HCT116 (cell line): ENCODE measurements around the gene FGGY. TPM values are rescaled to one million over a fixed set of nuclear protein-coding genes. Genes with fewer than 3 reads are reported as not detected.

ENCODE experiments used
- ATAC-seq: fragments of 200-7000 bp; cut with Tn5 transposase; 2 replicates; pipeline ENCODE4 v1.9.1; 2020; ENCODE audit warnings: mild to moderate bottlenecking, moderate library complexity
- BruUV-seq: library from RNA; stranded (reverse); fragments of 400-500 nt; replicated peaks from 2 replicates; lab custom pipeline; 2021; lab: Mats Ljungman, UMichigan
- CTCF ChIA-PET: fragments of 300-600 bp; sonication (Branson Sonifier 250); formaldehyde crosslinking; loops from one replicate; lab custom pipeline; 2021; ENCODE audit warnings: antibody characterized with exemption; lab: Charles Lee
- POLR2A ChIA-PET: fragments of 300-600, 350-600 bp; sonication (Branson Sonifier 250); formaldehyde crosslinking; loops from one replicate; lab custom pipeline; 2021; ENCODE audit warnings: antibody characterized with exemption; lab: Charles Lee
- RAD21 ChIA-PET, 2 experiments: fragments of 300-600 bp; sonication (Branson Sonifier 250); formaldehyde crosslinking; loops; one replicate each; lab custom pipeline; 2023; ENCODE audit warnings: low total read pairs in 2 of 2; ENCODE audit not compliant: uncharacterized antibody in 2 of 2, unreplicated experiment in 2 of 2, low non-redundant PET in 1 of 2; lab: Charles Lee
- DNase-seq: peaks from one replicate; pipeline ENCODE4 v3.0.0-alpha.2; 2010; ENCODE audit warnings: low read depth, low spot score
- H2AFZ ChIP-seq: fragments of 200-600 bp; shearing (Covaris generic), sonication (generic); 2 replicates; pipeline ENCODE4 v1.6.1; 2017; ENCODE audit warnings: low read depth, mixed run types, mixed read lengths, antibody characterized with exemption, low read length; ENCODE audit not compliant: poor library complexity, severe bottlenecking
- H3K27ac ChIP-seq: 2 replicates; pipeline ENCODE4 v1.5.1; 2012; ENCODE audit warnings: low read depth, low read length
- H3K27me3 ChIP-seq: fragments of 200-600 bp; sonication (generic); 2 replicates; pipeline ENCODE4 v1.6.1; 2016; ENCODE audit warnings: mixed run types, low read length, mixed read lengths; ENCODE audit not compliant: insufficient read depth
- H3K36me3 ChIP-seq, 2 experiments: fragments of 200-500 bp in 1 of 2; fragments of 200-600 bp in 1 of 2; sonication (Bioruptor generic) in 1 of 2; sonication (generic) in 1 of 2; 2 replicates each; pipeline versions ENCODE4 v1.5.1 to v1.6.1; 2014 to 2016; ENCODE audit warnings: low read length in 2 of 2, inconsistent platforms in 1 of 2, mixed read lengths in 1 of 2, mixed run types in 1 of 2; ENCODE audit not compliant: insufficient read depth in 2 of 2, control insufficient read depth in 1 of 2
- H3K4me1 ChIP-seq, 2 experiments: fragments of 200-600 bp in 1 of 2; sonication (generic) in 1 of 2; 2 replicates each; pipeline versions ENCODE4 v1.5.1 to v1.6.1; 2012 to 2017; ENCODE audit warnings: low read length in 2 of 2, inconsistent platforms in 1 of 2, mild to moderate bottlenecking in 1 of 2, mixed read lengths in 1 of 2, mixed run types in 1 of 2, moderate library complexity in 1 of 2; ENCODE audit not compliant: insufficient read depth in 2 of 2, control insufficient read depth in 1 of 2
- H3K4me2 ChIP-seq: fragments of 200-600 bp; sonication (generic); 2 replicates; pipeline ENCODE4 v1.6.1; 2017; ENCODE audit warnings: mixed run types, low read length, mixed read lengths
- H3K4me3 ChIP-seq, 2 experiments: fragments of 200-600 bp in 1 of 2; sonication (generic) in 1 of 2; replicated peaks in 1 of 2; 2 replicates each; pipeline ENCODE4 v1.5.1; 2011 to 2016; ENCODE audit warnings: low read length in 2 of 2, control low read depth in 1 of 2, low read depth in 1 of 2, mild to moderate bottlenecking in 1 of 2, mixed read lengths in 1 of 2, mixed run types in 1 of 2
- H3K79me2 ChIP-seq: fragments of 200-600 bp; sonication (generic); 2 replicates; pipeline ENCODE4 v1.6.1; 2017; ENCODE audit warnings: mild to moderate bottlenecking, mixed run types, low read length, moderate library complexity, mixed read lengths; ENCODE audit not compliant: insufficient read depth
- H3K9ac ChIP-seq: fragments of 200-600 bp; sonication (generic); 2 replicates; pipeline ENCODE4 v1.6.1; 2016; ENCODE audit warnings: low read length, mixed read lengths
- H3K9me2 ChIP-seq: fragments of 200-600 bp; sonication (generic), shearing (Covaris generic); 2 replicates; pipeline ENCODE4 v1.6.1; 2017; ENCODE audit warnings: mixed run types, mild to moderate bottlenecking, moderate library complexity; ENCODE audit not compliant: insufficient read depth
- H3K9me3 ChIP-seq, 2 experiments: fragments of 200-500 bp in 1 of 2; fragments of 200-600 bp in 1 of 2; sonication (Bioruptor generic) in 1 of 2; sonication (generic) in 1 of 2; 2 replicates each; pipeline ENCODE4 v1.6.1; 2014 to 2017; ENCODE audit warnings: low read length in 2 of 2, mixed read lengths in 2 of 2, inconsistent platforms in 1 of 2, low read depth in 1 of 2, mild to moderate bottlenecking in 1 of 2, mixed run types in 1 of 2, moderate library complexity in 1 of 2; ENCODE audit not compliant: control insufficient read depth in 1 of 2, insufficient read depth in 1 of 2
- H4K20me1 ChIP-seq: fragments of 200-600 bp; sonication (generic), shearing (Covaris generic); 2 replicates; pipeline ENCODE4 v1.6.1; 2017; ENCODE audit warnings: mixed run types, mild to moderate bottlenecking, moderate library complexity; ENCODE audit not compliant: insufficient read depth
- ATF3 ChIP-seq: IDR thresholded peaks from 2 replicates; pipeline ENCODE4 v1.6.1; 2012
- CBX3 ChIP-seq: IDR thresholded peaks from 2 replicates; pipeline ENCODE4 v1.6.1; 2012; ENCODE audit warnings: low read depth
- CEBPB ChIP-seq: IDR thresholded peaks from 2 replicates; pipeline ENCODE4 v1.6.1; 2012; ENCODE audit warnings: low read depth
- EGR1 ChIP-seq: IDR thresholded peaks from 2 replicates; pipeline ENCODE4 v1.6.1; 2012; ENCODE audit warnings: low read depth
- ELF1 ChIP-seq: IDR thresholded peaks from 2 replicates; pipeline ENCODE4 v1.6.1; 2012; ENCODE audit warnings: low read depth, borderline replicate concordance
- EZH2phosphoT487 ChIP-seq: fragments of 200-600 bp; IDR thresholded peaks from 2 replicates; pipeline ENCODE4 v1.6.1; 2018; ENCODE audit warnings: antibody characterized with exemption, borderline replicate concordance
- FOSL1 ChIP-seq: IDR thresholded peaks from 2 replicates; pipeline ENCODE4 v1.6.1; 2012; ENCODE audit warnings: low read depth
- MAX ChIP-seq: IDR thresholded peaks from 2 replicates; pipeline ENCODE4 v1.6.1; 2012
- POLR2A ChIP-seq: IDR thresholded peaks from 2 replicates; pipeline ENCODE4 v1.7.0; 2011; ENCODE audit warnings: borderline replicate concordance; ENCODE audit not compliant: insufficient read depth, insufficient read length; ENCODE audit errors: extremely low read depth
- POLR2AphosphoS5 ChIP-seq: IDR thresholded peaks from 2 replicates; pipeline ENCODE4 v1.6.1; 2011; ENCODE audit warnings: mild to moderate bottlenecking, low read depth, low read length, moderate library complexity
- RAD21 ChIP-seq: IDR thresholded peaks from 2 replicates; pipeline ENCODE4 v1.6.1; 2012; ENCODE audit warnings: low read depth, mild to moderate bottlenecking
- REST ChIP-seq: IDR thresholded peaks from 2 replicates; pipeline ENCODE4 v1.6.1; 2012; ENCODE audit warnings: low read depth
- SIN3A ChIP-seq: IDR thresholded peaks from 2 replicates; pipeline ENCODE4 v1.6.1; 2012; ENCODE audit warnings: low read depth
- SP1 ChIP-seq: IDR thresholded peaks from 2 replicates; pipeline ENCODE4 v1.6.1; 2012; ENCODE audit warnings: low read depth
- SRF ChIP-seq: IDR thresholded peaks from 2 replicates; pipeline ENCODE4 v1.6.1; 2012; ENCODE audit warnings: low read depth
- TCF7L2 ChIP-seq: IDR thresholded peaks from 2 replicates; pipeline ENCODE4 v1.7.0; 2011; ENCODE audit warnings: borderline replicate concordance, inconsistent platforms; ENCODE audit not compliant: insufficient read depth, insufficient read length; ENCODE audit errors: extremely low read depth
- YY1 ChIP-seq: IDR thresholded peaks from 2 replicates; pipeline ENCODE4 v1.6.1; 2011; ENCODE audit warnings: low read length, low read depth, moderate library complexity, mild to moderate bottlenecking; ENCODE audit not compliant: insufficient replicate concordance; ENCODE audit errors: extremely low read depth
- ZFX ChIP-seq: fragments of 450-650 bp; IDR thresholded peaks from 2 replicates; pipeline ENCODE4 v1.6.1; 2017
- ZNF274 ChIP-seq: fragments of 200-500 bp; sonication (Bioruptor generic); IDR thresholded peaks from 2 replicates; pipeline ENCODE4 v1.6.1; 2014; ENCODE audit warnings: mild to moderate bottlenecking, low read depth, low read length, inconsistent platforms
- intact Hi-C: fragments of 100-400 bp; cut with micrococcal nuclease; formaldehyde crosslinking; loops from 2 replicates; pipeline ENCODE4 v1.10.0; 2022
- total RNA-seq: library from RNA; stranded (reverse); gene quantifications from one replicate; pipeline ENCODE4 v1.2.1, GENCODE V29; 2021; ENCODE audit not compliant: unreplicated experiment
- TF ChIP-seq, protein P1 (sequence below), 3 experiments: fragments of 200-600 bp in 1 of 3; sonication (generic) in 1 of 3; IDR thresholded peaks in 2 of 3; conservative IDR thresholded peaks in 1 of 3; 2 replicates each; pipeline ENCODE4 v1.5.1; 2012 to 2017; ENCODE audit warnings: low read depth in 2 of 3, low read length in 2 of 3, antibody characterized with exemption in 1 of 3, borderline replicate concordance in 1 of 3, control low read depth in 1 of 3, mild to moderate bottlenecking in 1 of 3, mixed read lengths in 1 of 3, mixed run types in 1 of 3, moderate library complexity in 1 of 3; ENCODE audit not compliant: insufficient read depth in 1 of 3

Gene FGGY
- total RNA-seq, 1 experiment from 2014 or later = 10.6 TPM

- no peak for DNase-seq
- CTCF ChIA-PET = no interaction called here
- TF ChIP-seq CBX3 (no peak), ZNF274 (no peak), YY1 (no peak), REST (no peak), CEBPB (no peak), EGR1 (no peak), TCF7L2 (no peak), ATF3 (no peak), MAX (no peak), RAD21 (no peak), POLR2A (no peak), SIN3A (no peak), FOSL1 (no peak), SP1 (no peak), ZFX (no peak), SRF (no peak), EZH2phosphoT487 (no peak), POLR2AphosphoS5 (no peak), ELF1 (no peak)
- TF ChIP-seq, protein P1, sequence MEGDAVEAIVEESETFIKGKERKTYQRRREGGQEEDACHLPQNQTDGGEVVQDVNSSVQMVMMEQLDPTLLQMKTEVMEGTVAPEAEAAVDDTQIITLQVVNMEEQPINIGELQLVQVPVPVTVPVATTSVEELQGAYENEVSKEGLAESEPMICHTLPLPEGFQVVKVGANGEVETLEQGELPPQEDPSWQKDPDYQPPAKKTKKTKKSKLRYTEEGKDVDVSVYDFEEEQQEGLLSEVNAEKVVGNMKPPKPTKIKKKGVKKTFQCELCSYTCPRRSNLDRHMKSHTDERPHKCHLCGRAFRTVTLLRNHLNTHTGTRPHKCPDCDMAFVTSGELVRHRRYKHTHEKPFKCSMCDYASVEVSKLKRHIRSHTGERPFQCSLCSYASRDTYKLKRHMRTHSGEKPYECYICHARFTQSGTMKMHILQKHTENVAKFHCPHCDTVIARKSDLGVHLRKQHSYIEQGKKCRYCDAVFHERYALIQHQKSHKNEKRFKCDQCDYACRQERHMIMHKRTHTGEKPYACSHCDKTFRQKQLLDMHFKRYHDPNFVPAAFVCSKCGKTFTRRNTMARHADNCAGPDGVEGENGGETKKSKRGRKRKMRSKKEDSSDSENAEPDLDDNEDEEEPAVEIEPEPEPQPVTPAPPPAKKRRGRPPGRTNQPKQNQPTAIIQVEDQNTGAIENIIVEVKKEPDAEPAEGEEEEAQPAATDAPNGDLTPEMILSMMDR (IDR thresholded peaks at IDR 0.05 in 2 of 3, conservative IDR thresholded peaks at IDR 0.05 in 1 of 3; ENCODE audit: borderline replicate concordance in 1 of 3, insufficient read depth in 1 of 3, low read depth in 2 of 3, low read length in 2 of 3) = no peak
- no peak overlapping the region for H3K9ac ChIP-seq
- H3K9me2 ChIP-seq = no peaks in the 10 kb centered on the region
- intact Hi-C loops = no loop called here
- H3K27me3 ChIP-seq = no peaks in the 10 kb centered on the region
- H3K79me2 ChIP-seq = no peaks in the 10 kb centered on the region
- POLR2A ChIA-PET = no interaction called here
- no peak overlapping the region for H3K4me3 ChIP-seq
- H3K36me3 ChIP-seq = no peaks in the 10 kb centered on the region
- no peak overlapping the region for H3K4me2 ChIP-seq
- H3K9me3 ChIP-seq = no peaks in the 10 kb centered on the region
- no peaks in the 10 kb centered on the region for H4K20me1 ChIP-seq
- H3K27ac ChIP-seq = no peak overlapping the region
- RAD21 ChIA-PET = no interaction called here
- H2AFZ ChIP-seq = no peak overlapping the region
- no peak for ATAC-seq
- no peaks in the 10 kb centered on the region for H3K4me1 ChIP-seq
- BruUV-seq = no TSS peak
Measured at GRCh38 chr1:59514061-59514909, 217.4 kb downstream of the FGGY start.
